ENCODE data around the gene CDH24. TPM values are rescaled to one million over a fixed set of nuclear protein-coding genes. Genes with fewer than 3 reads are reported as not detected.

Gene CDH24, protein sequence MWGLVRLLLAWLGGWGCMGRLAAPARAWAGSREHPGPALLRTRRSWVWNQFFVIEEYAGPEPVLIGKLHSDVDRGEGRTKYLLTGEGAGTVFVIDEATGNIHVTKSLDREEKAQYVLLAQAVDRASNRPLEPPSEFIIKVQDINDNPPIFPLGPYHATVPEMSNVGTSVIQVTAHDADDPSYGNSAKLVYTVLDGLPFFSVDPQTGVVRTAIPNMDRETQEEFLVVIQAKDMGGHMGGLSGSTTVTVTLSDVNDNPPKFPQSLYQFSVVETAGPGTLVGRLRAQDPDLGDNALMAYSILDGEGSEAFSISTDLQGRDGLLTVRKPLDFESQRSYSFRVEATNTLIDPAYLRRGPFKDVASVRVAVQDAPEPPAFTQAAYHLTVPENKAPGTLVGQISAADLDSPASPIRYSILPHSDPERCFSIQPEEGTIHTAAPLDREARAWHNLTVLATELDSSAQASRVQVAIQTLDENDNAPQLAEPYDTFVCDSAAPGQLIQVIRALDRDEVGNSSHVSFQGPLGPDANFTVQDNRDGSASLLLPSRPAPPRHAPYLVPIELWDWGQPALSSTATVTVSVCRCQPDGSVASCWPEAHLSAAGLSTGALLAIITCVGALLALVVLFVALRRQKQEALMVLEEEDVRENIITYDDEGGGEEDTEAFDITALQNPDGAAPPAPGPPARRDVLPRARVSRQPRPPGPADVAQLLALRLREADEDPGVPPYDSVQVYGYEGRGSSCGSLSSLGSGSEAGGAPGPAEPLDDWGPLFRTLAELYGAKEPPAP
- 1 to 10 TPM; 3.4 to 8.4 (median 5.7) TPM for total RNA-seq

DNA sequence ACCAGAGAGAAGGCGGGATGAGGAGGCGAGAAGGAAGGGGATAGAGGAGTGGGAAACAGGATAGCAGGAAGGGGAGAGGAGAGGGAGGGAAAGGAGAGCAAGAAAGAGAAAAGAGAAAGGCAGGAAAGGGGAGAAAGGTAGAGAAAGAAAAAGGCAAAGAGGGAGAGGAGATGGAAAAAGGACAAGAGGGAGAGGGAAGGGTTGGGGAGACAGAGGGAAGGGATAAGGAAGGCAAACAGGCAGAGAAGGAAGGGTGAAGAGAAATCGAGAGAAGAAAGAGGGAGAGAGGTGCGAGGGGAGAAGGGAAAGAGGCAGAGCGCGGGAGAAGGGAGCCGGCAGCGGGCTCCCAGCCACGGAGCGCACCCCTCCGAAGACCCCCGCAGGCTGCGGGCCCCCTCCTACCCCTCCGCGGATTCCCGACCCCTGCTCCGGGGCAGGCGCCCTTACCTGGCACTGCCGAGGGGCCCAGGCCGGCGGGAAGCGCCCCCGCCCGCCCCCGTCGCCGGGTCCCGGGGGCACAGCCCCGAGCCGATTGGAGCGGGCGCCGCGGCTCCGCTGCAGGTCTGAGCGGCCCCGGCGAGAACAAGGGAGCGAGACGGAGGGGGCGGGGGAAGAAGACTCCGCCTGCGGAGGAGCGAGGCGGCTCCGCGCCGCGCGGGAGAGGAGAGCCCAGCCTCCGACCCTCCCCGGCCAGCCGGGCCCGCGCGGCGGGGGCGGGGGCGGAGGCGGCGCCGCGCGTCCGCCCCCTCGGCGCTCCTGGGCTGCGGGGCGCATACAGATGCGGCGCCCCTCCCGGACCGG is at the start of gene CDH24:
CDH24 (minus strand) TSS at position 565 of the 801 bp plus-strand sequence. CDS start 1,787 bp downstream, outside the sequence.
- no peaks in the 10 kb centered on the region for H3K9me3 ChIP-seq
- 5% methylated on average over 23 of the region's 73 CpGs for WGBS
- no peak for TF ChIP-seq EP300 (IDR thresholded peaks at IDR 0.05)
- TF ChIP-seq CTCF (IDR thresholded peaks at IDR 0.05): no peak
- TF ChIP-seq POLR2AphosphoS5 (IDR thresholded peaks at IDR 0.05): no peak
- TF ChIP-seq POLR2A (IDR thresholded peaks at IDR 0.05): no peak
- H3K27ac ChIP-seq: no peak within 1 kb of the TSS
- H3K4me1 ChIP-seq: peaks cover 22% of the 10 kb centered on the region
- H3K4me3 ChIP-seq: peak within 1 kb of the TSS; percentile 65
- H3K27me3 ChIP-seq: no peaks in the 10 kb centered on the region
- peak in 1 of 2 donors; percentile 86 for DNase-seq (ENCODE audit: low spot score in 2 of 2)
- H3K36me3 ChIP-seq: peaks cover 36% of the 10 kb centered on the region

DNA sequence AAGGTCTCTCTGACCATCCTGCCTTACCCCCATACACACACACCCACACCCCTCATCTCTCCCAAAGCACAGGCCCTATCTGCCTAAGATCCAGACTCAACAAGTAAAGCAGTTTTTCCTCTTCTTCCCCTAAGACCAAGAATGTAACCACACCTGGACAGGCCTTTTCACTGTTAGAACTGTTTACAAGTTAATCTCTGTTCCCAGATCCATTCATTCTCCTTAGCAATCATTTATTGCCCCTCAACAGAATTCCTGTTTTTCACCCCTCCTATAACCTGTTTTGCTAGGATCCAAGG is 49.4 kb upstream of the CDH24 start:
- no peaks in the 10 kb centered on the region for H3K36me3 ChIP-seq
- H3K27ac ChIP-seq: no peak overlapping the region
- peaks cover 17% of the 10 kb centered on the region for H3K27me3 ChIP-seq
- TF ChIP-seq EP300 (IDR thresholded peaks at IDR 0.05) (no peak), CTCF (IDR thresholded peaks at IDR 0.05) (no peak), POLR2A (IDR thresholded peaks at IDR 0.05) (no peak), POLR2AphosphoS5 (IDR thresholded peaks at IDR 0.05) (no peak)
- H3K4me1 ChIP-seq: no peaks in the 10 kb centered on the region
- H3K9me3 ChIP-seq: no peaks in the 10 kb centered on the region
- H3K4me3 ChIP-seq: no peak overlapping the region
- no peak for DNase-seq (ENCODE audit: low spot score in 2 of 2)

- Histone ChIP-seq H3K4me1 (no peaks in the 10 kb centered on the region), H3K27me3 (peaks cover 4% of the 10 kb centered on the region), H3K9me3 (no peaks in the 10 kb centered on the region), H3K27ac (no peak overlapping the region), H3K36me3 (no peaks in the 10 kb centered on the region), H3K4me3 (no peak overlapping the region)
- 93% methylated on average over 4 of the region's 4 CpGs for WGBS
- DNase-seq (ENCODE audit: low spot score in 2 of 2): no peak
- TF ChIP-seq CTCF (IDR thresholded peaks at IDR 0.05) (no peak), POLR2A (IDR thresholded peaks at IDR 0.05) (no peak), EP300 (IDR thresholded peaks at IDR 0.05) (no peak), POLR2AphosphoS5 (IDR thresholded peaks at IDR 0.05) (no peak)
These were observed 48.1 kb upstream of the CDH24 start for GRCh38 chr14:23105348-23105824.

- Histone ChIP-seq H3K4me1 (no peaks in the 10 kb centered on the region), H3K4me3 (no peak within 1 kb of the TSS), H3K27me3 (no peaks in the 10 kb centered on the region), H3K36me3 (no peaks in the 10 kb centered on the region), H3K27ac (no peak within 1 kb of the TSS), H3K9me3 (no peaks in the 10 kb centered on the region)
- peak in 1 of 2 donors; percentile 48 for DNase-seq (ENCODE audit: low spot score in 2 of 2)
- no peak for TF ChIP-seq POLR2A (IDR thresholded peaks at IDR 0.05)
- no peak for TF ChIP-seq CTCF (IDR thresholded peaks at IDR 0.05)
- TF ChIP-seq EP300 (IDR thresholded peaks at IDR 0.05): no peak
- TF ChIP-seq POLR2AphosphoS5 (IDR thresholded peaks at IDR 0.05): no peak
- WGBS: 68% methylated on average over 11 of the region's 11 CpGs
These were observed 47.4 kb upstream of the CDH24 start, which contains the start of gene CIROP for GRCh38 chr14:23104591-23105347. Gene CIROP, minus strand, starts transcription at chr14:23104989. Its CDS starts 69 bp downstream, at chr14:23104920.
